KMS-11 (cell line): Measurements from ENCODE around the gene MICAL2.

ENCODE experiments used
- H2AFZ ChIP-seq: fragments of 200-600 bp; sonication (generic); 2 replicates; pipeline ENCODE4 v1.6.1; 2016; ENCODE audit warnings: antibody characterized with exemption, mixed run types, low read depth
- H3K27ac ChIP-seq: fragments of 200-600 bp; sonication (generic); 2 replicates; pipeline ENCODE4 v1.6.1; 2016; ENCODE audit warnings: mild to moderate bottlenecking, mixed run types
- H3K27me3 ChIP-seq: fragments of 200-600 bp; sonication (generic); 2 replicates; pipeline ENCODE4 v1.6.1; 2017; ENCODE audit warnings: mild to moderate bottlenecking, low read depth, mixed run types, moderate library complexity; ENCODE audit not compliant: insufficient read depth
- H3K36me3 ChIP-seq: fragments of 200-600 bp; sonication (generic); 2 replicates; pipeline ENCODE4 v1.6.1; 2017; ENCODE audit warnings: mild to moderate bottlenecking, mixed run types; ENCODE audit not compliant: insufficient read depth
- H3K4me1 ChIP-seq: fragments of 200-600 bp; sonication (generic); 2 replicates; pipeline ENCODE4 v1.6.1; 2016; ENCODE audit warnings: mild to moderate bottlenecking, low read depth, mixed run types; ENCODE audit not compliant: poor library complexity, severe bottlenecking
- H3K4me2 ChIP-seq: fragments of 200-600 bp; sonication (generic); 2 replicates; pipeline ENCODE4 v1.7.0; 2016; ENCODE audit warnings: mild to moderate bottlenecking, mixed run types
- H3K4me3 ChIP-seq: fragments of 200-600 bp; sonication (generic); IDR thresholded peaks from 2 replicates; pipeline ENCODE4 v1.6.1; 2017; ENCODE audit warnings: low read depth, low read length, mixed read lengths; ENCODE audit not compliant: insufficient read depth
- H3K79me2 ChIP-seq: fragments of 200-600 bp; sonication (generic); 2 replicates; pipeline ENCODE4 v1.6.1; 2016; ENCODE audit warnings: low read depth, mixed run types; ENCODE audit not compliant: insufficient read depth
- H3K9ac ChIP-seq: fragments of 200-600 bp; sonication (generic); 2 replicates; pipeline ENCODE4 v1.6.1; 2016; ENCODE audit warnings: mild to moderate bottlenecking, mixed run types
- H4K20me1 ChIP-seq: fragments of 200-600 bp; sonication (generic); 2 replicates; pipeline ENCODE4 v1.6.1; 2016; ENCODE audit warnings: mild to moderate bottlenecking, mixed run types; ENCODE audit not compliant: insufficient read depth
- TF ChIP-seq, protein P1 (sequence below): fragments of 200-600 bp; sonication (generic); conservative IDR thresholded peaks from 2 replicates; pipeline ENCODE4 v1.6.1; 2017; ENCODE audit warnings: low read depth, mild to moderate bottlenecking, antibody characterized with exemption, low read length, moderate library complexity, mixed read lengths

Gene MICAL2

DNA sequence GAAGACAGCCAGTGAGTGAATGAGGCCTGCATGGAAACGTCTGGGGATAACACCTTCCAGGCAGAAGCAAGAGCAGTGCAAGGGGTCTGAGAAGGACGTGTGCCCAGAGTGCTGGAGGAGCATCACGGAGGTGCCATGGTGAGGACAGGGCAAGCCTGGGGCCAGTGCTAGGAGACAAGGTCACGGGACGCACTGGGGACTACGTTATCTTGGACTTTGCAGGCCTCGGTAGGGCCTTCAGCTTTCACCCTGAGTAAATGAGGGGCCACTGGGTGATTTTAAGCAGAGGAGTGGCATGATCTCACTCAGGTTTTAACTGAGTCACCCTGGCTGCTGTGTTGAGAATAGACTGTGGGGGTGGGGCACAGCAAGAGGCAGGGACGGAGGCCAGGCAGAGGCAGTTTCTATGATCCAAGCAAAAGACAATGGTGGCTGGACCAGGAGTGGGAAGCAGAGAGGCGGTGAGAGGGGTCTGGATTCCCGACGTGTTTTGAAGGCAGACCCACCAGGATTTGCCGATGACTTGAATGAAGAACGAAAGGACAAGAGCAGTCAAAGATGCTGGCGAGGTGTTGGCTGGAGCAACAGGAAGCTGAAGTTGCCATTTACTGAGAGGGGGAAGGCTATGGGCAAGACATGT is 164.3 kb downstream of the MICAL2 start:
- Histone ChIP-seq H3K27me3 (no peaks in the 10 kb centered on the region), H2AFZ (no peak overlapping the region), H3K79me2 (no peaks in the 10 kb centered on the region), H3K36me3 (no peaks in the 10 kb centered on the region), H3K4me1 (no peaks in the 10 kb centered on the region), H3K27ac (no peak overlapping the region), H3K4me3 (no peak overlapping the region), H4K20me1 (no peaks in the 10 kb centered on the region), H3K9ac (no peak overlapping the region), H3K4me2 (no peak overlapping the region)
- TF ChIP-seq, protein P1, sequence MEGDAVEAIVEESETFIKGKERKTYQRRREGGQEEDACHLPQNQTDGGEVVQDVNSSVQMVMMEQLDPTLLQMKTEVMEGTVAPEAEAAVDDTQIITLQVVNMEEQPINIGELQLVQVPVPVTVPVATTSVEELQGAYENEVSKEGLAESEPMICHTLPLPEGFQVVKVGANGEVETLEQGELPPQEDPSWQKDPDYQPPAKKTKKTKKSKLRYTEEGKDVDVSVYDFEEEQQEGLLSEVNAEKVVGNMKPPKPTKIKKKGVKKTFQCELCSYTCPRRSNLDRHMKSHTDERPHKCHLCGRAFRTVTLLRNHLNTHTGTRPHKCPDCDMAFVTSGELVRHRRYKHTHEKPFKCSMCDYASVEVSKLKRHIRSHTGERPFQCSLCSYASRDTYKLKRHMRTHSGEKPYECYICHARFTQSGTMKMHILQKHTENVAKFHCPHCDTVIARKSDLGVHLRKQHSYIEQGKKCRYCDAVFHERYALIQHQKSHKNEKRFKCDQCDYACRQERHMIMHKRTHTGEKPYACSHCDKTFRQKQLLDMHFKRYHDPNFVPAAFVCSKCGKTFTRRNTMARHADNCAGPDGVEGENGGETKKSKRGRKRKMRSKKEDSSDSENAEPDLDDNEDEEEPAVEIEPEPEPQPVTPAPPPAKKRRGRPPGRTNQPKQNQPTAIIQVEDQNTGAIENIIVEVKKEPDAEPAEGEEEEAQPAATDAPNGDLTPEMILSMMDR = no peak

DNA sequence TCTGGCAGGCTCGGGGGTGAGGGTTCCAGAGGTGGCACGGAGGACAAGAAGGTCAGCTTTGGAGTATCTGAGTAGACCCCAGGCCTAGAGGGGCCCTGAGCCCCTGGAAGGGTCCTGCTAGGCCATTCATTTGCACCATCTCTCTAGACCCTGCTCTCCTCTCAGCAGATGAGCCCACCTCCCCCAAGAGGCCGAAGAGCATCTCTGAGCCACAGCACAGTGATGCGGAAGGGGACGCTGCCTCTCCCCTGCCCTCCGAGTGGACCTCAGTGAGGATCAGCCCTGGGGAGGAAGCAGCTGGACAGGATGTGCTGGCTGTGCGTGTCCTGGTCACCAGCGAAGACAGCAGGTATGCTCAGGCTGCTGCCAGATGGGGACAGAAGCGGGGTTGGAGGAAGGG is 165.4 kb downstream of the MICAL2 start:
- Histone ChIP-seq H3K4me3 (no peak overlapping the region), H3K79me2 (no peaks in the 10 kb centered on the region), H3K27ac (no peak overlapping the region), H3K27me3 (no peaks in the 10 kb centered on the region), H3K4me2 (no peak overlapping the region), H3K36me3 (no peaks in the 10 kb centered on the region), H3K4me1 (no peaks in the 10 kb centered on the region), H4K20me1 (no peaks in the 10 kb centered on the region), H3K9ac (no peak overlapping the region), H2AFZ (no peak overlapping the region)
- TF ChIP-seq, protein P1 = no peak

DNA sequence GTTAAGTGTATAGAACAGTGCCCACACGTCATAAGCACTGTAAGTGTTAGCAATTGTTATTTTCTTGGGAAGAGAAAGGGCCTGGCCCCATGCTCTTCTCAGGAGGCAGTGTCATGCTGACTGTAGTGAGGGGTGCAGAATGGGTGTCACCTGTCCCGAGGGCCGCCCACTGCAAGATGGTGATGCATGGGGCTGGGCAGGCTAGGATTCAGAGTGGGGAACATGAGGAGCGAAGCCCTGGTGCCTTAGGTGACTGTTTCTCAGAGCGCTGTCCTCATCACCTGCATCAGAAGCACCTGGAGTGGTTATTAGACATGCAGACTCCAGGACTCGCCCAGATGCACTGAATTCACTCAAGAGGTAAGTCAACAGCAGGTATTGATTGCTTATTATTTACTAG is 166.0 kb downstream of the MICAL2 start:
- no peaks in the 10 kb centered on the region for H3K4me1 ChIP-seq
- no peaks in the 10 kb centered on the region for H3K79me2 ChIP-seq
- H3K27me3 ChIP-seq = no peaks in the 10 kb centered on the region
- H3K4me2 ChIP-seq = no peak overlapping the region
- no peak overlapping the region for H3K9ac ChIP-seq
- no peak overlapping the region for H3K27ac ChIP-seq
- H3K4me3 ChIP-seq = no peak overlapping the region
- no peak overlapping the region for H2AFZ ChIP-seq
- TF ChIP-seq, protein P1 = no peak
- no peaks in the 10 kb centered on the region for H3K36me3 ChIP-seq
- no peaks in the 10 kb centered on the region for H4K20me1 ChIP-seq

DNA sequence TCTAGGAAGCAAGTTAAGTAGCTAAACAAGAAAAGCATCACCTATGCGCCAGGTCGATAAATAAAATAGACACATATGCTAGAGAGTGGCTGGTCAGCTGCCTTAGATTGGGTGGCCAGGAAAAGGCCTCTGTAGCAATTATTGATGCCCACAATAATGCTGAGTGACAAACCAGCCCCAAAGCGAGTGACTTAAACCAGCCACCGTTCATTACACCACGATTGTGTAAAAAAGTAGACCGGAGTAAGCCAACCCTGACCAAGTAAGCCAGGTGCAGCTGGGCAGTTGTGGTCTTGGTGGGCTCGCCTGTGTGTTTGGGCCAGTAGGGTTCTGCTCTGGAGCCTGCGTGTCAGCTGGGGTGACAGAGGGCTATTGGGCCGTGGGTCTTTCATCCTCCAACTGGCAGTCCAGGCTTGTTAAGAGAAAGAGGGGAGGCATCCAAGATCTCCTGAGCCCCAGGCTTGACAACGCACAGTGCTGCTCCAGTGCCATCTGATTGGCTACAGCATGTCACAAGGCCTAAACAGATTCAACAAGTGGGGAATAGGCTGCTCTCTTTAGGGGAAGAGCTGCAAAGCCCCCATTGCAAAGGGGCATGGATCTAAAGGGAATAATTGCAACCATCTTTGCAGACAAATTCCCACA is 166.6 kb downstream of the MICAL2 start:
- Histone ChIP-seq H3K27me3 (no peaks in the 10 kb centered on the region), H3K36me3 (no peaks in the 10 kb centered on the region), H3K27ac (no peak overlapping the region), H3K79me2 (no peaks in the 10 kb centered on the region), H2AFZ (no peak overlapping the region), H3K9ac (no peak overlapping the region), H4K20me1 (no peaks in the 10 kb centered on the region), H3K4me3 (no peak overlapping the region), H3K4me2 (no peak overlapping the region), H3K4me1 (no peaks in the 10 kb centered on the region)
- TF ChIP-seq, protein P1 = no peak
